GM18507 (cell line): ENCODE data around the gene MEIS2.

Source experiments
- DNase-seq: peaks from one replicate; pipeline ENCODE4 v3.0.0; 2011; ENCODE audit warnings: low read depth; ENCODE audit not compliant: insufficient read length; ENCODE audit errors: extremely low spot score
- FAIRE-seq: peaks from 2 replicates; lab custom pipeline; 2011; peaks lifted over from hg19 to GRCh38; lab: Jason Lieb, UNC

Gene MEIS2

GRCh38 chr15:36877294-36877693 lies 223.1 kb downstream of the MEIS2 start:
- DNase-seq (no peak), FAIRE-seq (no peak)

GRCh38 chr15:36875740-36876334 lies 224.5 kb downstream of the MEIS2 start:
- FAIRE-seq (no peak), DNase-seq (no peak)

- FAIRE-seq (no peak), DNase-seq (no peak)
Measured at GRCh38 chr15:36874930-36875329, 225.4 kb downstream of the MEIS2 start.

GRCh38 chr15:36867436-36867835 lies 232.9 kb downstream of the MEIS2 start:
- FAIRE-seq, result no peak

GRCh38 chr15:36866896-36867295 lies 233.5 kb downstream of the MEIS2 start:
- FAIRE-seq (no peak), DNase-seq (no peak)

More at GRCh38 chr15:36867436-36867835, 232.9 kb downstream of the MEIS2 start:
- DNase-seq, result no peak

- DNase-seq (no peak), FAIRE-seq (no peak)
Measured at GRCh38 chr15:36863570-36863969, 236.8 kb downstream of the MEIS2 start.

GRCh38 chr15:36860792-36861191 lies 239.6 kb downstream of the MEIS2 start:
- no peak for FAIRE-seq

GRCh38 chr15:36858423-36858822 lies 241.9 kb downstream of the MEIS2 start:
- no peak for FAIRE-seq
- no peak for DNase-seq

More at GRCh38 chr15:36860792-36861191, 239.6 kb downstream of the MEIS2 start:
- no peak for DNase-seq

- FAIRE-seq (no peak), DNase-seq (no peak)
Measured at GRCh38 chr15:36856339-36856973, 243.9 kb downstream of the MEIS2 start.

- FAIRE-seq, result no peak
Measured at GRCh38 chr15:36850864-36851263, 249.5 kb downstream of the MEIS2 start.

GRCh38 chr15:36845270-36845669 lies 255.1 kb downstream of the MEIS2 start:
- FAIRE-seq (no peak), DNase-seq (no peak)

More at GRCh38 chr15:36850864-36851263, 249.5 kb downstream of the MEIS2 start:
- DNase-seq, result no peak

GRCh38 chr15:36844534-36844998 lies 255.8 kb downstream of the MEIS2 start:
- FAIRE-seq (no peak), DNase-seq (no peak)

- FAIRE-seq, result no peak
- DNase-seq, result no peak
Measured at GRCh38 chr15:36843822-36844221, 256.5 kb downstream of the MEIS2 start.

GRCh38 chr15:36841193-36841592 lies 259.2 kb downstream of the MEIS2 start:
- DNase-seq (no peak), FAIRE-seq (no peak)
